ENCODE measurements around the gene THOC7. TPM values are rescaled to one million over a fixed set of nuclear protein-coding genes. Genes with fewer than 3 reads are reported as not detected.

Gene THOC7
- polyA plus RNA-seq, 1 experiment = 84.3 TPM

DNA sequence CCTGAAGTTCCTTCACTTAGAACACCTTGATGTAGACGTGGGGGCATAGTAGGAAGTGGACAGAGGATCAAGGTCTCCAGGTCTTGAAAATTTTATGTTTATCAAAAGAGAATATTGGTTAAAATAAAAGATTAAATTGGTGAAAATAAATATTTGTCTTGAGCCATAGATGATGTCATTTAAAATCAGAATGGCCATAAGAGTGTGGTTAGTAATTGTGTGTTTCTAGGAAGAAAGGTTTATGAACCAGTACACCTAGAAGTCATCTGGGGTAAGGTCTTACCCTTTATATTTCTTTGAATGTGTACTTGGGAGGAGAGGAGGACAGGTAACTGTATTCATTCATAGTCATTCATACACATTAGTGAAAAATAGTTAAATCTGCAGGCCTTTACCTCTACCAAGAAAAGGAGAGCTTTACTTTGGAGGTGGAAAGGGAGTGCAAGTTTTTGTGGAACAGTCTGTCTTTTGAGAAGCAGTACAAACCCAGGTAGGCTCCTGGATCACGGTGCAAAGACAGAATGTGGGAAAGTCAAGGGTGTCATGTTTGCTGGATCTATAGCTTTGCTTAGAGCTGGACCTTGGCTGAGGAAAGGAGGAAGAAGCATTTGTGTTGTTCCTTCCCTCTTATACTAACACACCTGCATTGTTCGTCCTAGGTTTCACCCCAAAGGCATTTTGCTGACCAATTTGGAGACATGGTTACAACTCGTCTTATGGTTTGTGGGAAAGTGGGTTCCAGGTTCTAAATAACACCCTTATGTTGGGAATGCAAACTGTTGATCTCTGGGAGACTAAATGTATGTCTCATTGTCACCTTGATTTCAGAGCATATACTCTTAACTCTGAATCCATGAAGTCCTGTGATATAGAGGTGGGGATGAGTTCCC is 42.4 kb upstream of the THOC7 start:
- Histone ChIP-seq H3K27ac (ENCODE audit: low read depth, low read length) (no peak overlapping the region), H3K27me3 (ENCODE audit: control insufficient read depth, insufficient read depth, low read length) (no peaks in the 10 kb centered on the region), H3K9me3 (ENCODE audit: control insufficient read depth, insufficient read depth, low read length) (peaks cover 3% of the 10 kb centered on the region; the same call in 1 of the 2 replicates), H3K4me3 (ENCODE audit: low read depth, low read length) (no peak overlapping the region)
- ChIA-PET CTCF (no interaction called here), POLR2A (no interaction called here)
- no peak for DNase-seq (ENCODE audit: low read depth, low spot score)
- TF ChIP-seq, protein P1, sequence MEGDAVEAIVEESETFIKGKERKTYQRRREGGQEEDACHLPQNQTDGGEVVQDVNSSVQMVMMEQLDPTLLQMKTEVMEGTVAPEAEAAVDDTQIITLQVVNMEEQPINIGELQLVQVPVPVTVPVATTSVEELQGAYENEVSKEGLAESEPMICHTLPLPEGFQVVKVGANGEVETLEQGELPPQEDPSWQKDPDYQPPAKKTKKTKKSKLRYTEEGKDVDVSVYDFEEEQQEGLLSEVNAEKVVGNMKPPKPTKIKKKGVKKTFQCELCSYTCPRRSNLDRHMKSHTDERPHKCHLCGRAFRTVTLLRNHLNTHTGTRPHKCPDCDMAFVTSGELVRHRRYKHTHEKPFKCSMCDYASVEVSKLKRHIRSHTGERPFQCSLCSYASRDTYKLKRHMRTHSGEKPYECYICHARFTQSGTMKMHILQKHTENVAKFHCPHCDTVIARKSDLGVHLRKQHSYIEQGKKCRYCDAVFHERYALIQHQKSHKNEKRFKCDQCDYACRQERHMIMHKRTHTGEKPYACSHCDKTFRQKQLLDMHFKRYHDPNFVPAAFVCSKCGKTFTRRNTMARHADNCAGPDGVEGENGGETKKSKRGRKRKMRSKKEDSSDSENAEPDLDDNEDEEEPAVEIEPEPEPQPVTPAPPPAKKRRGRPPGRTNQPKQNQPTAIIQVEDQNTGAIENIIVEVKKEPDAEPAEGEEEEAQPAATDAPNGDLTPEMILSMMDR (IDR thresholded peaks at IDR 0.05; ENCODE audit: low read depth, low read length) = no peak

DNA sequence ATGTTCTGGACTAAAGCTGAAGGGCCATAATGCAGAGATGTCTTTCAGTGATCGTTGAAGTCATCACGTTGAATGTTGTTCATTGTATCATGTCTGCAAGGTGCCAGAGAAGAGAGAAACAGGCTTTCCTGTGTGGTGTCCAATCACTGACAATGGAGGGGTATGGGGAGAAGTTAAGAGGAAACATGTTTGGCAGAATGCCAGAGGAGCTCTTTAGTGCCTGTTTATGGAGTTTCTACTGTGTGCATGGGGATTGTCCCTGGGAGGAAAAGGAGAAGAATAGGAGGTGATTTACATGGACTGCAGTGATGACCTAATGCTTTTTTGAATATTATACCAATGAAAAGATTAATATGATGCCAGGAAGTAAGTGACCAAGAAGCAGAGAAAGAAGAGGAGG is 36.9 kb upstream of the THOC7 start:
- TF ChIP-seq, protein P1 (IDR thresholded peaks at IDR 0.05; ENCODE audit: low read depth, low read length) = no peak
- Histone ChIP-seq H3K9me3 (ENCODE audit: control insufficient read depth, insufficient read depth, low read length) (peaks cover 3% of the 10 kb centered on the region; the same call in 1 of the 2 replicates), H3K27me3 (ENCODE audit: control insufficient read depth, insufficient read depth, low read length) (no peaks in the 10 kb centered on the region), H3K4me3 (ENCODE audit: low read depth, low read length) (no peak overlapping the region), H3K27ac (ENCODE audit: low read depth, low read length) (no peak overlapping the region)
- POLR2A ChIA-PET = no interaction called here
- CTCF ChIA-PET = no interaction called here
- no peak for DNase-seq (ENCODE audit: low read depth, low spot score)

DNA sequence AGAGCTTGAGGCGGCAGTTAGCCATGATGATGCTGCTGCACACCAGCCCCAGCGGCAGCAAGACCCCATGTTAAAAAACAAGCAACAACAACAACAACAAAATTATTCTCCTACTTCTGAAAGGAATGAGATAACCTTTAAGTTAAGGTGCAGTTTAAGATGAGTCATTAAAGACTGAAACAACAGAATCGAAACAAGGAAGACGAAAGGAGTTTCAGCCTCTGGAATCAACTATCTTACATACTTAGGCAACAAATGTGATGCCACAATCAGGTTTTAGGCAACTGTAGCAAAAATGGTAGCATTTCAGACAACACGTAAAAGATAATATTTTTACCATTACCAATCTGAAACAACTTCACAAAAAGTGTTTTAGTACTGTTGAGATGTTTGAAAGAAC is 36.4 kb upstream of the THOC7 start:
- peaks cover 3% of the 10 kb centered on the region; the same call in 1 of the 2 replicates for H3K9me3 ChIP-seq (ENCODE audit: control insufficient read depth, insufficient read depth, low read length)
- H3K27me3 ChIP-seq (ENCODE audit: control insufficient read depth, insufficient read depth, low read length) = no peaks in the 10 kb centered on the region
- H3K27ac ChIP-seq (ENCODE audit: low read depth, low read length) = no peak overlapping the region
- POLR2A ChIA-PET = no interaction called here
- CTCF ChIA-PET = no interaction called here
- TF ChIP-seq, protein P1 (IDR thresholded peaks at IDR 0.05; ENCODE audit: low read depth, low read length) = no peak
- DNase-seq (ENCODE audit: low read depth, low spot score) = no peak
- H3K4me3 ChIP-seq (ENCODE audit: low read depth, low read length) = no peak overlapping the region

DNA sequence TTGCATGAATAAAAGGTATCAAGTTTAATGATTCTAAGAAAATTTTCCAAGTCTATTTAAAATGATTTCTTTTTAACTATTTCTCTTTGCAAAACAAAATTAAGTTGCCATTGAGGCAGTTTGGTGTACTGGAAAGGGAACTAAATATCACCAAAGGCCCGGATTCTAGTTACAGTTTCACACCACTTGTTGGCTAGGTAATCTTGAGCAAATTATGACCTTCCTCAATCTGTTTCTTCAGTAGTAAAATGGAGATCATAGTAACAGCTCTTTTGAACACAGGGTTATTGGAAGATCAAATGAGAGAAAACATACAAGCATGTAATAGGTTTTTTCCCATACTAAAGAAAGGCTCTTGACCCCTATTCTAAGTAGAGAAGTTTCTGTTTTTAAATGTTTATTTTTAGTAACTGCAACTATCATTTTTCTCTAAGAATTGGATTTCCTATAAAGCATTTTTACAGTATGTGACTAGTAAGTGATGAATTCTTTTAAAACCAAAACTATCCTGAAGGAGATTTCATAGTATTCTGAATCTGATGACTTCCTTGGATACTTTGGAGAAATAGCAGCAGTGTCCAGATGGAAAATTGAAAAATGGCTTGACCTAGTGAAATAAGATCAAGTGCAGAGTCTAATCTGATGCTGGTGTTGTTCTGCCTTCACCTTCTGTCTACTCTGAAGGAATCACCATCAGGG is 32.9 kb upstream of the THOC7 start:
- Histone ChIP-seq H3K27ac (ENCODE audit: low read depth, low read length) (no peak overlapping the region), H3K4me3 (ENCODE audit: low read depth, low read length) (no peak overlapping the region), H3K27me3 (ENCODE audit: control insufficient read depth, insufficient read depth, low read length) (no peaks in the 10 kb centered on the region), H3K9me3 (ENCODE audit: control insufficient read depth, insufficient read depth, low read length) (no peaks in the 10 kb centered on the region)
- ChIA-PET CTCF (interaction anchor here (0.6 kb wide), 1 partner anchor 49 kb away, joined by 3 read pairs; no protein-coding TSS in a partner anchor), POLR2A (no interaction called here)
- TF ChIP-seq, protein P1 (IDR thresholded peaks at IDR 0.05; ENCODE audit: low read depth, low read length) = no peak
- DNase-seq (ENCODE audit: low read depth, low spot score) = no peak
